Stimulated activated CD8-positive, alpha-beta memory T cell treated with anti-CD3 and anti-CD28 coated beads, Interleukin-12 subunit alpha, Interleukin-12 subunit beta, amount 100 ng/mL, for 4 hours (primary cell): ENCODE results near the gene SORL1.
A peak's percentile ranks its signal among the peaks of the same experiment; 100 is the strongest.
"Not testable (repeated sequence)": the region's sequence is repeated elsewhere in the genome, so short reads cannot be mapped to it uniquely, and the experiment has no call there.

ENCODE experiments used
- DNase-seq: peaks from one replicate; pipeline ENCODE4 v3.0.0-alpha.2; 2020; ENCODE audit warnings: low read depth

Gene SORL1

GRCh38 chr11:121474680-121475079 lies 22.6 kb downstream of the SORL1 start:
- DNase-seq: no peak

- no peak for DNase-seq
Measured at GRCh38 chr11:121476379-121477032, 24.4 kb downstream of the SORL1 start.

DNA sequence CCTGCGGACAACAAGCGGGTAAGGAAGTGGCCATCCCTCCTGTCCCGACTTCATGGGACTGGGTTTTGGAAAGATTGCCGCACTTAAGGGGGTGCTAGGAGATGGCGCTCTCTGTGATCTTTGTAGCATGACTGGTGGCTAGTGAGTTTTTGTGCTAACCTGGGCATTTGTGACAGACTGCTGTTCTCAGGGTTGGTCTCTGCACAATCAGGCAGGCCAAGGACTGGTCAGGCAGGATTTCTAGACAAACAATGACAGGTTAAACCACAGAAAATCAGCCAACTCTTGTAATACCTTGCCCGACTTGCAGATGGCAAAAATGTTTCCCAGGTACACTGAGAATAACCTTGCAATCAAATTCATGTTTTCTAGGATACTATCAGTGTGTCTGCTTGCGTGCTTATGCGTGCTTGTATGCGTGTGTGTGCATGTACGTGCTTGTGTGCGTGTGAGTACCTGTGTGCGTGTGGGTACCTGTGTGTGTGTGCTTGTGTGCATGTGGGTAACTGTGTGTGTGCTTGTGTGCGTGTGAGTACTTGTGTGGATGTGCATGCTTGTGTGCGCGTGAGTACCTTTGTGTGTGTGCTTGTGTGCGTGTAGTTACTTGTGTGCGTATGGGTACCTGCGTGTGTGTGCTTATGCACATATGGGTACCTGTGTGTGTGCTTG lies 26.2 kb downstream of the SORL1 start:
- DNase-seq: no peak

GRCh38 chr11:121478895-121479697 lies 27.0 kb downstream of the SORL1 start:
- no peak for DNase-seq

GRCh38 chr11:121479698-121480238 lies 27.7 kb downstream of the SORL1 start:
- no peak for DNase-seq

GRCh38 chr11:121481484-121482230 lies 29.5 kb downstream of the SORL1 start:
- not testable (repeated sequence) for DNase-seq

- peak; percentile 46 for DNase-seq
Measured at GRCh38 chr11:121482231-121483129, 30.4 kb downstream of the SORL1 start.

DNA sequence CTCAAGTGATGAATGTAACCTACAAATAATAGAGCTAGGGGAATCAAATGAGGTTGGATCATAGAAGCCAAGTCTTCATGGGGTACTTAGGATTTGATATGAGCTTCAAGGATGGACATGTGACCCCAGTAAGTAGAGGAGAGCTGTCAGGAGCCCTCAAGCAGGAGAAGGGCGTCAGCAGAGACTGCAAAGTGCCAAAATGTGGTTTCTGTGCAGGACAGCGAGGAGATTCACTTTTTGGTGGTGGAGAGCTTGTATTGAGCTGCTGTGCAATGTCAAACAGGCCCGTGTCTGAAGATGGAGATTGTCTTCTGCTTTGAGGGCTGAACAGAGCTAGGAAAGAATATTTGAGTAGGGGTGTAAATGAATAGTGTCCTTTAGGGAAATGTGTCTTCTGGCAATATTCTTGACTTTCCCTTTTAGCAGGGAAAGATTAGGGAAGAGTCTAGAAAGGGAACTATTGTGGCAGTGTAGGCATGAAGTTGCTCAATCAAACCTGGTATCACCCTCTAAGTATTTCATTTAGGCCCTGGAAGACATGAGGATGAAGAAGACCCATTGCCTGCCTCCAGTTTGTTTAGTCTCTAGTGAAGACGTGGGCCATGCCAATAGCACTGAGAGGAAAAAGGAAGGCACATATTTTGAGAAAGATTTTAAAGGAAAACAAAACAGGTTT lies 31.8 kb downstream of the SORL1 start:
- DNase-seq: no peak

GRCh38 chr11:121485216-121485615 lies 33.1 kb downstream of the SORL1 start:
- DNase-seq: no peak

- no peak for DNase-seq
Measured at GRCh38 chr11:121486054-121486453, 33.9 kb downstream of the SORL1 start.

DNA sequence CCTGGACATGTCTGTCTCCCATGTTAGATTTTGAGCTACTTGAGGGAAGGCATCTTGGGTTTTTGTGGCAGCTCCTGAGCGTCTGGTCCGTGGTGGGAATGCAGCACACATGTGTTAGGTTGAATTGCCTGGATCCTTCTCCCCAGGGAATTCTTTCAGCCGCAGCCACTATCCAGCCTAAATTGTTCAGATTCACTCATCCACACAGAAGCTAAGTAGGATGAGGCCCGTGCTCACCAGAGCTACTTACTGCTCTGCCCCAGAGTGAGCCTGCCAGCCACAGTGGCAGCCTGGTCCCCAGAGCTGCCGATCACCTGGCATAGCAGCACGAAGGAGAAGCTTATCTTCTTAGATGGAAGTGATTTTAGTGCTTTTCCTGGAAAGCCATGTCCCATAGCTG lies 35.1 kb downstream of the SORL1 start:
- DNase-seq: no peak

GRCh38 chr11:121488170-121488569 lies 36.1 kb downstream of the SORL1 start:
- DNase-seq: no peak

- DNase-seq: no peak
Measured at GRCh38 chr11:121488641-121489040, 36.5 kb downstream of the SORL1 start.

- DNase-seq: no peak
Measured at GRCh38 chr11:121489823-121490222, 37.7 kb downstream of the SORL1 start.

DNA sequence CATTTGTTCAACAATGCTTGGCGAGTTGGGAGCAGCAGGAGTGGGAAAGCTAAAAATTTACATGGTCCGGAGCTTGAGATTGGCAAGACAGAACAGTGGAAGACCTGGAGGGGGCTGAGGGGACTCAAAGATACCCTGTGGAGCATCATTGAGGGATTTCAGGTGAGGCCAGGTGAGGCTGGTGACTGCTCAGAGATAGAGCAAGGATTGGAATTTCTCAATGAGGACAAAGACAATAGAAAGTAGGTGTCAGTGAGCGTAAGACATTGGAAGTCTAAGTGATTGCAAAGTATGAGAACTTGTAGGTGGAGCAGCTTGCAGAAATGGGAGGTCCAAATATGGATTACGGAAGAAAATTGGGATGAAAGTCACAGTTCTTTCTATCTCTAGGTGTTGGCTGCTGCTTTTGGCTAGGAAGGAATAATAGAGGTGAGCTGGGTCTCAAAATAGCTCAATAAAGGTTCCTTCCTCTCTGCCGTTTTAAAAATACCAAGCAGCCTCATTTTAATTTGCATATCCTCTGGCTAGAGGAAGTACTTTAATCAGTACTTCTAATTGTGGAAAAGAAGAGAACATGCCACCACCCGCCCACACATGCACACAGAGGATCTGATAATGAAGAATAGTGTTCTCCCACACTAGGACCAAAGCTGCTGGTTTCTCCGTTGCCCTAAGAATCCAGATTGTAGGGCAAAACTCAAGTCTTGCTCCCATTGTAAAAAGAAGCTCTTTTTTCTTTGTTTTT lies 42.4 kb downstream of the SORL1 start:
- DNase-seq: no peak

DNA sequence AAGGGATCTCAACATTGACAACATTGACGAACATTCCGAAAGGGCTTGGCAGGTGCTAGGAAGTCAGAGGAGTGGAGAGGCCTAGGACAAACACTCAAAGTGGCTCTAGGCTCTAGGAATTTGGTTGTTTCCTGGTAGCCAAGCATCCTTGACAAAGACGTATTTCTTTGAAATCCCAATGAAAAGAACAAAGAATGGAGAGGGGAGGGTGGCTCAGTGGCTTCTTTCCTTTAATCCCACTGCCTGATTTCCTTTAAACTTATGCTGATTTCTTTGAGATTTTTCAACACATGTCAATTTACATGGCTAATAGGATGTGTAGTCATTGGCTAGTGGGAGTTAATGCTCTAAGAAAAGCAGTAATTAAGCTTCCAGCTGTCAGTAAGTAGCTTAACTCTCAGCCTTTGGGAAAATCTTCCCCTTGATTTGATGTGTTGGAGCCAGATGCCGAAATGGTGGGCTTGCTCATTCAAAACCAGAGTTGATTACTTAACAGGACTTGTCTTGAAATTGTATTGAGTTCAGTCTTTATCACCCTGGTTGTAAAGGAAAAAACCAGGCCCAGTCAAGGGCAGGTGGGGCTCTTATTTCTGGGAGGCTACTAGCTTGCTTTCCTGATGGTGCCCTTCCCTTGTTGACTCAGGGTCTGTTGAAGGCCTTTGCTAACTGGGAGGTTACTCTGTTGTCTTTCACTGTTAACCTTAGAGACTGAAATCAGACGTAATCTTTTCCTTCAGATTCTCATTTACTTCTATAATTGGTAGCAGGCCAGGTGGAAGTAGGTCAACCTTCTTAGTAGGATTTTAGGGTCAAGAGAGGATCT lies 45.3 kb downstream of the SORL1 start:
- no peak for DNase-seq

DNA sequence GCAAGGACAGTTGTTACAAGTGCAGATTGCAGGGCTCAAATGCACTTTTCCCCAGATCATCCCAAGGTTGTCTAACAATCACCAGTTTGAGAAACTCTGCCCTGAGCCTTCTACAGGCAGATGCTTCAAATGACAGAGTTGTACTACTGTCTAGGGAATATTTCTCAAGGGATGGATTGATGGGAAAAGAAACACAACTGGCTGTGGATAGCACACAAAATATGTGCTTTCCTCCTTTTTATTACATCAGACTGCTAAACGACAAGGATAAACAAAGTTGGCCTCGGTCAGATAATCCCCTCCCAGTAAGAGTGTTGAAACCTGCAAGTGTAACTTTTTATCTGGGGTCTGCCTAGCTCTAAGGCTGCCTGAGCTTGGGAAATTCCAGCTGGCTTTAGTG lies 47.3 kb downstream of the SORL1 start:
- no peak for DNase-seq

GRCh38 chr11:121500275-121500674 lies 48.2 kb downstream of the SORL1 start:
- no peak for DNase-seq

DNA sequence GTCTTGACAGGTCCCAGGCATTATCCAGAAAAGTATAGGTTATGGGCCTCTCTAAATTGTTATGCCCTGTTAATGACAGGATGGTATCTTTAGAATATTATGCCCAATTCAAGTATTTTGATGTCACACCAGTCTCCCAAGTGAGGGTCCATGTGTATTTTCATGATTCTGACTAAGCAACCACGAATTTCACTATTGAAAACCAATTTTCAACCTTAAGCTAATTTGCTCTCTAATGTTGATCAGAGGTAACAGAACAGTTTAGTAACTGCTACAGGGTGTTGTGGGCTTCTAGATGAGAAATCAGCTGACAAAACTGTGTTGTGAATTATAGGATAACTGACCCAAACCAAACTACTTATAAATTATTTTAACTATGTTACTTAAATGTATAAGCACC lies 48.6 kb downstream of the SORL1 start:
- no peak for DNase-seq
